Neural progenitor cell (in vitro differentiated cells): ENCODE results near the gene AK8. TPM values are rescaled to one million over a fixed set of nuclear protein-coding genes. Genes with fewer than 3 reads are reported as not detected.

Experiments used
- DNase-seq: peaks from one replicate; pipeline ENCODE4 v3.0.0-alpha.2; 2016; ENCODE audit warnings: low spot score
- H2AFZ ChIP-seq: fragments of 200-600 bp; sonication (generic); replicated peaks from 2 replicates; pipeline ENCODE4 v1.6.1; 2016; ENCODE audit warnings: antibody characterized with exemption
- H3F3A ChIP-seq: fragments of 200-600 bp; sonication (generic); 2 replicates; pipeline ENCODE4 v1.6.1; 2016; ENCODE audit warnings: antibody characterized with exemption, low read depth
- H3K27ac ChIP-seq: fragments of 200-600 bp; sonication (generic); 2 replicates; pipeline ENCODE4 v1.5.1; 2016; ENCODE audit warnings: mild to moderate bottlenecking
- H3K27me3 ChIP-seq: fragments of 200-600 bp; sonication (generic); 2 replicates; pipeline ENCODE4 v1.6.1; 2016; ENCODE audit warnings: mild to moderate bottlenecking, moderate library complexity
- H3K36me3 ChIP-seq: fragments of 200-600 bp; sonication (generic); 2 replicates; pipeline ENCODE4 v1.5.1; 2016
- H3K4me1 ChIP-seq: fragments of 200-600 bp; sonication (generic); 2 replicates; pipeline ENCODE4 v1.6.1; 2016; ENCODE audit warnings: mixed run types
- H3K4me2 ChIP-seq: fragments of 200-600 bp; sonication (generic); 2 replicates; pipeline ENCODE4 v1.6.1; 2016
- H3K4me3 ChIP-seq: fragments of 200-600 bp; sonication (generic); 2 replicates; pipeline ENCODE4 v1.5.1; 2016
- H3K79me2 ChIP-seq: fragments of 200-600 bp; sonication (generic); 2 replicates; pipeline ENCODE4 v1.6.1; 2016; ENCODE audit warnings: low read depth
- H3K9ac ChIP-seq: fragments of 200-600 bp; sonication (generic); 2 replicates; pipeline ENCODE4 v1.6.1; 2016
- H3K9me3 ChIP-seq: fragments of 200-600 bp; sonication (generic); 2 replicates; pipeline ENCODE4 v1.5.1; 2016; ENCODE audit warnings: low read depth
- H4K20me1 ChIP-seq: fragments of 200-600 bp; sonication (generic); 2 replicates; pipeline ENCODE4 v1.6.1; 2016; ENCODE audit warnings: low read depth
- H3K27ac Mint-ChIP-seq: 3 replicates; pipeline ENCODE4 v1.8.0; 2021; ENCODE audit warnings: mixed read lengths
- H3K27me3 Mint-ChIP-seq: 2 replicates; pipeline ENCODE4 v1.8.0; 2022; ENCODE audit warnings: low read depth, mild to moderate bottlenecking, inconsistent platforms, moderate library complexity, mixed read lengths; ENCODE audit not compliant: insufficient read depth
- H3K36me3 Mint-ChIP-seq: 3 replicates; pipeline ENCODE4 v1.8.0; 2021; ENCODE audit warnings: mixed read lengths
- H3K4me1 Mint-ChIP-seq: 3 replicates; pipeline ENCODE4 v1.8.0; 2021; ENCODE audit warnings: mixed read lengths
- H3K4me3 Mint-ChIP-seq: 3 replicates; pipeline ENCODE4 v1.8.0; 2021; ENCODE audit warnings: mild to moderate bottlenecking, moderate library complexity, mixed read lengths
- H3K9me3 Mint-ChIP-seq: 3 replicates; pipeline ENCODE4 v1.8.0; 2020; ENCODE audit warnings: mixed read lengths
- EZH2 ChIP-seq: fragments of 200-600 bp; sonication (generic); IDR thresholded peaks from 2 replicates; pipeline ENCODE4 v1.6.1; 2017; ENCODE audit warnings: antibody characterized with exemption, mild to moderate bottlenecking, moderate library complexity
- EZH2phosphoT487 ChIP-seq: fragments of 200-600 bp; sonication (generic); IDR thresholded peaks from 2 replicates; pipeline ENCODE4 v1.6.1; 2017; ENCODE audit warnings: antibody characterized with exemption
- total RNA-seq: library from RNA; depleted of rRNA; stranded (reverse); fragments of >200 nt; gene quantifications from 2 replicates; pipeline ENCODE4 v1.2.3, GENCODE V29; 2015; ENCODE audit warnings: low replicate concordance
- TF ChIP-seq, protein P1 (sequence below): fragments of 200-600 bp; sonication (generic); IDR thresholded peaks from 2 replicates; pipeline ENCODE4 v1.5.1; 2017; ENCODE audit warnings: antibody characterized with exemption, mild to moderate bottlenecking

AK8 gene
- total RNA-seq, 1 donor from 2014 or later = 0.43 TPM

- Histone ChIP-seq H3K27ac (no peak overlapping the region), H3K4me3 (no peak overlapping the region), H3K9me3 (no peaks in the 10 kb centered on the region), H3K4me1 (no peaks in the 10 kb centered on the region), H3K27me3 (peaks cover 72% of the 10 kb centered on the region), H3F3A (no peaks in the 10 kb centered on the region), H3K36me3 (no peaks in the 10 kb centered on the region), H2AFZ (no peak overlapping the region), H3K9ac (no peak overlapping the region), H3K79me2 (no peaks in the 10 kb centered on the region), H4K20me1 (no peaks in the 10 kb centered on the region), H3K4me2 (no peak overlapping the region)
- Mint-ChIP-seq H3K36me3 (no peaks in the 10 kb centered on the region), H3K4me1 (no peaks in the 10 kb centered on the region), H3K9me3 (peaks cover 10% of the 10 kb centered on the region), H3K27ac (no peak overlapping the region), H3K4me3 (no peak overlapping the region), H3K27me3 (peaks cover 10% of the 10 kb centered on the region)
- DNase-seq = no peak
- no peak for TF ChIP-seq EZH2
Measured at GRCh38 chr9:132792547-132792946, 85.5 kb downstream of the AK8 start.

DNA sequence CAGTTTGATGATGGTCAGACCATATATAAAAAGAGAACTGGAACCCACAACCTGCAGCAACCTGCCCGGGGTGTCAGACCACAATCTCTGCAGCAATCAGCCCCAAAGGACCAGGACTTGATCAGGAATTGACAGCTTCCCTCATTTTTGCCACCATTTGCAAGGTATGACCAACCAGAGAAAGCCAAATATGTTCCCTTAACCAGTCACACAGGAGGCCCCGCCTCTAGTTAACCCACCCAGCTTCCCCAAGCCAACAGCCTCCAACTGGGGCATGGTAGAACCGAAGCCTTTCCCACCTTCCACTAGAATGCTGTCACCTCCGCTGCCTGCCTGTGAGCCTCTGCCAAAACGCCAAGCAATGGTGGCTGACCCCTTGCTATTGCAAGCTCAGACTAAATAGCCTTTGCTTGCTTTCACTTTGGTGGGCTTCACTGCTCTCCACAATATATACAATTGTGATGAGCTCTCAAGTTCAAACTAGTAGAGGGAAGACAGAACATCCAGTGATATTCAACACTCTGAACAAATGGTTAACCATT, 86.3 kb downstream of the AK8 start:
- Histone ChIP-seq H3K27ac (no peak overlapping the region), H3K27me3 (peaks cover 71% of the 10 kb centered on the region), H3K4me2 (no peak overlapping the region), H3K9me3 (no peaks in the 10 kb centered on the region), H3K4me3 (no peak overlapping the region), H3F3A (no peaks in the 10 kb centered on the region), H4K20me1 (no peaks in the 10 kb centered on the region), H3K79me2 (no peaks in the 10 kb centered on the region), H3K4me1 (no peaks in the 10 kb centered on the region), H2AFZ (no peak overlapping the region), H3K9ac (no peak overlapping the region), H3K36me3 (no peaks in the 10 kb centered on the region)
- H3K9me3 Mint-ChIP-seq = peaks cover 10% of the 10 kb centered on the region
- TF ChIP-seq EZH2phosphoT487 (no peak), EZH2 (no peak)
- TF ChIP-seq, protein P1, sequence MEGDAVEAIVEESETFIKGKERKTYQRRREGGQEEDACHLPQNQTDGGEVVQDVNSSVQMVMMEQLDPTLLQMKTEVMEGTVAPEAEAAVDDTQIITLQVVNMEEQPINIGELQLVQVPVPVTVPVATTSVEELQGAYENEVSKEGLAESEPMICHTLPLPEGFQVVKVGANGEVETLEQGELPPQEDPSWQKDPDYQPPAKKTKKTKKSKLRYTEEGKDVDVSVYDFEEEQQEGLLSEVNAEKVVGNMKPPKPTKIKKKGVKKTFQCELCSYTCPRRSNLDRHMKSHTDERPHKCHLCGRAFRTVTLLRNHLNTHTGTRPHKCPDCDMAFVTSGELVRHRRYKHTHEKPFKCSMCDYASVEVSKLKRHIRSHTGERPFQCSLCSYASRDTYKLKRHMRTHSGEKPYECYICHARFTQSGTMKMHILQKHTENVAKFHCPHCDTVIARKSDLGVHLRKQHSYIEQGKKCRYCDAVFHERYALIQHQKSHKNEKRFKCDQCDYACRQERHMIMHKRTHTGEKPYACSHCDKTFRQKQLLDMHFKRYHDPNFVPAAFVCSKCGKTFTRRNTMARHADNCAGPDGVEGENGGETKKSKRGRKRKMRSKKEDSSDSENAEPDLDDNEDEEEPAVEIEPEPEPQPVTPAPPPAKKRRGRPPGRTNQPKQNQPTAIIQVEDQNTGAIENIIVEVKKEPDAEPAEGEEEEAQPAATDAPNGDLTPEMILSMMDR = no peak
- H3K27me3 Mint-ChIP-seq = peaks cover 7% of the 10 kb centered on the region
- no peaks in the 10 kb centered on the region for H3K4me1 Mint-ChIP-seq
- H3K4me3 Mint-ChIP-seq = no peak overlapping the region
- no peak for DNase-seq
- no peak overlapping the region for H3K27ac Mint-ChIP-seq
- H3K36me3 Mint-ChIP-seq = no peaks in the 10 kb centered on the region

DNA sequence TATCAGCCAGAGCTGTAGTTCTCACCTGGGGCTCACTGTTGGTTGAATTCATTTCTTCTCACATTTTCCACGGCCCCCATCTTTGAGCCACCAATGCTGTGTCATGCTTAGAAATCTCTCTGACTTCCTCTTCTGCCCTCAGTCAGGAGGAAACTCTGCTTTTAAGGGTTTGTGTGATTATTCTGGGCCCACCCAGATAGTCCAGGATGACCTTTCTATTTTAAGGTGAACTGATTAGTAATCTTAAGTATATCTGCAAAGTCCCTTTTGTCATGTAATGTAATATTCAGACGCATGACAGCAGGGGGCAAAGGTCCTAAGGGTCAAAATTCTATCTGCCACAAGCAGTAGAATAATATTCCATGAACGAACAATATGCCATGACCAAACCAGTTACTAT, 88.4 kb downstream of the AK8 start:
- Histone ChIP-seq H3K9me3 (no peaks in the 10 kb centered on the region), H3K27ac (no peak overlapping the region), H3K4me3 (no peak overlapping the region), H4K20me1 (no peaks in the 10 kb centered on the region), H2AFZ (no peak overlapping the region), H3K4me1 (no peaks in the 10 kb centered on the region), H3K4me2 (no peak overlapping the region), H3K27me3 (peaks cover 65% of the 10 kb centered on the region), H3K36me3 (no peaks in the 10 kb centered on the region), H3K9ac (no peak overlapping the region), H3K79me2 (no peaks in the 10 kb centered on the region), H3F3A (no peaks in the 10 kb centered on the region)
- H3K27ac Mint-ChIP-seq = no peak overlapping the region
- peaks cover 10% of the 10 kb centered on the region for H3K9me3 Mint-ChIP-seq
- no peak for TF ChIP-seq EZH2
- TF ChIP-seq EZH2phosphoT487 = no peak
- TF ChIP-seq, protein P1 = no peak
- H3K4me1 Mint-ChIP-seq = no peaks in the 10 kb centered on the region
- no peaks in the 10 kb centered on the region for H3K36me3 Mint-ChIP-seq
- DNase-seq = no peak
- peaks cover 8% of the 10 kb centered on the region for H3K27me3 Mint-ChIP-seq
- H3K4me3 Mint-ChIP-seq = no peak overlapping the region

- Mint-ChIP-seq H3K4me1 (no peaks in the 10 kb centered on the region), H3K4me3 (no peak overlapping the region), H3K27me3 (peaks cover 3% of the 10 kb centered on the region), H3K9me3 (peaks cover 10% of the 10 kb centered on the region), H3K36me3 (no peaks in the 10 kb centered on the region), H3K27ac (no peak overlapping the region)
- no peaks in the 10 kb centered on the region for H4K20me1 ChIP-seq
- H3K9ac ChIP-seq = no peak overlapping the region
- H2AFZ ChIP-seq = no peak overlapping the region
- peaks cover 51% of the 10 kb centered on the region for H3K27me3 ChIP-seq
- TF ChIP-seq EZH2phosphoT487 (no peak), EZH2 (no peak)
- TF ChIP-seq, protein P1 = no peak
- H3K27ac ChIP-seq = no peak overlapping the region
- no peaks in the 10 kb centered on the region for H3F3A ChIP-seq
- H3K4me1 ChIP-seq = no peaks in the 10 kb centered on the region
- no peaks in the 10 kb centered on the region for H3K36me3 ChIP-seq
- H3K4me3 ChIP-seq = no peak overlapping the region
- no peaks in the 10 kb centered on the region for H3K79me2 ChIP-seq
- no peaks in the 10 kb centered on the region for H3K9me3 ChIP-seq
- no peak overlapping the region for H3K4me2 ChIP-seq
- DNase-seq = no peak
Measured at GRCh38 chr9:132788378-132788777, 89.7 kb downstream of the AK8 start.
